Activated effector memory CD4-positive, alpha-beta T cell treated with anti-CD3 and anti-CD28 coated beads, Interleukin-2, amount 50 U/mL, for 16 hours (primary cell): ENCODE measurements around the gene FARSA.
A peak's percentile ranks its signal among the peaks of the same experiment; 100 is the strongest.

Experiments
- DNase-seq: peaks from one replicate; pipeline ENCODE4 v3.0.0-alpha.2; 2020

Gene FARSA

DNA sequence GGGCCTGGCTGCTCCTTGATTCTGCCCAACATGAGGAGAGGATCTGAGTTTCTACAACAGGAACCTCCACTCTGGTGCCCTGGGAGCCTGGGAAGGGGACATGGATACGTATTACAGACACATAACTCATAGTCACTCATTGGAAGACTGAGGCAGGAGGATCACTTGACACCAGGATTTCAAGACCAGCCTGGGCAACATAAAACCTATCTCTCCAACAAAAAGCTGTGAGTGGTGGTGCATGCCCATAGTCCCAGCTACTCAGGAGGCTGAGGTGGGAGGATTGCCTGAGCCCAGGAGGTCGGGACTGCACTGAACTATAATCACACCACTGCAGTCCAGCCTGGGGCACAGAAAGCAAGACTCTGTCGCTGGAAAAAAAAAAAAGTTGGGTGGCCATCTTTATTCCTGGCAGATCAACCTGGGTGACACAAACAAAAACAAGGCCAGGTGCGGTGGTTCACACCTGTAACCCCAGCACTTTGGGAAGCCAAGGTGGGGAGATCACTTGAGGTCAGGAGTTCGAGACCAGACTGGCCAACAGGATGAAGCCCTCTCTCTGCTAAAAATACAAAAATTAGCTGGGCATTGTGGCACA is 45.4 kb downstream of the FARSA start:
- no peak for DNase-seq

DNA sequence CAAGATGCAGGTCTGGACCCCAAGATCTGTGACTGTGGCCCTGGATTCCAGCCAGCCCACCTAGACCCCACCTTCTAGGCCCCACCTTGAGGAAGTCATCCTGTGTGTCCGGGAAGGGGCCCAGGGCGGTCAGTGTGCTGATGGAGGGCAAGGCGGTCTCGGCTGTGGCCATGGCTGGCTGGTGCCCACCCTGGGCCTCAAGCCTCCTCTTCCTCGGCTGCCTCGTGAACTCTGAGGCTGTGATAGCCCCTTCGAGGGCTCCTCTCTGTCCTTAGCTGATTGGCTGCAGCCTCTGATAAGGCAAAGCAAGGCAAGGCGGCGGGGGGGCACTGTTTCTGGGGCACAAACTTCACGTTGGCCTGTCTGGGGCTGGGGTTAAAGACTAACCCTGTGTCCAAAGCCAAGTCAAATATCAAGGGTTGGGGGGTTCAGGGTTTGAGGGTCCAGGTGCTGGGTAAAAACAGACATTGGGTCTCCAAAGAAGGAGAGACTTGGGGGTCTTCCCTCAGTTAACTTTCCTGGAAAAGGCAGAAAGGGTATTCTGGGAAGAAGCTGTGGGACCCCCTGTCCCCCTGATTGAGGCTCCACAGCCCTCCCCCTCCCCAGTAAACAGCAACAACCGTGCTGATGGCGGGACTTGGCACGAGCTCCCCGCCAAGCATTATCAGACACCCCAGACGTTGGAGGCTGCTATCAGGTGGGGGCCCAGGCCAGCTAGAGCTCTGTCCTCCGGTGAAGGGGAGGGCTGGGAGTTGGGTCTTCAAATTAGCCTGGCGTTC is 46.4 kb downstream of the FARSA start, which contains the start of gene KLF1:
KLF1 (minus strand) TSS at position 233 of the 779 bp plus-strand sequence; CDS start at position 172, 61 bp downstream.
- DNase-seq, result no peak

DNA sequence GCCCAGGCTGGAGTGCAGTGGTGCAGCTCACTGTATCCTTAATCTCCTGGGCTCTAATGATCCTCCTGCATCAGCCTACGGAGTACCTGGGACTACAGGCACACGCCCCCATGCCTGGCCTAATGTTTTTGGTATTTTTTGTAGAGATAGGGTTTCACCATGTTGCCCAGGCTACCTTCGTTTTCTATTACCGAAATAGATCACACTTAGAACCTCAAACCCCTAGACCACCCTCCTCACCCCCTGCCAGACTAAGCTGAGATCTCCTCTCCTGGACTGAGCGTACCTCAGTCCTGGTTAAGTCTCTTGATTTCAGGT is 46.9 kb downstream of the FARSA start:
- DNase-seq, result no peak

DNA sequence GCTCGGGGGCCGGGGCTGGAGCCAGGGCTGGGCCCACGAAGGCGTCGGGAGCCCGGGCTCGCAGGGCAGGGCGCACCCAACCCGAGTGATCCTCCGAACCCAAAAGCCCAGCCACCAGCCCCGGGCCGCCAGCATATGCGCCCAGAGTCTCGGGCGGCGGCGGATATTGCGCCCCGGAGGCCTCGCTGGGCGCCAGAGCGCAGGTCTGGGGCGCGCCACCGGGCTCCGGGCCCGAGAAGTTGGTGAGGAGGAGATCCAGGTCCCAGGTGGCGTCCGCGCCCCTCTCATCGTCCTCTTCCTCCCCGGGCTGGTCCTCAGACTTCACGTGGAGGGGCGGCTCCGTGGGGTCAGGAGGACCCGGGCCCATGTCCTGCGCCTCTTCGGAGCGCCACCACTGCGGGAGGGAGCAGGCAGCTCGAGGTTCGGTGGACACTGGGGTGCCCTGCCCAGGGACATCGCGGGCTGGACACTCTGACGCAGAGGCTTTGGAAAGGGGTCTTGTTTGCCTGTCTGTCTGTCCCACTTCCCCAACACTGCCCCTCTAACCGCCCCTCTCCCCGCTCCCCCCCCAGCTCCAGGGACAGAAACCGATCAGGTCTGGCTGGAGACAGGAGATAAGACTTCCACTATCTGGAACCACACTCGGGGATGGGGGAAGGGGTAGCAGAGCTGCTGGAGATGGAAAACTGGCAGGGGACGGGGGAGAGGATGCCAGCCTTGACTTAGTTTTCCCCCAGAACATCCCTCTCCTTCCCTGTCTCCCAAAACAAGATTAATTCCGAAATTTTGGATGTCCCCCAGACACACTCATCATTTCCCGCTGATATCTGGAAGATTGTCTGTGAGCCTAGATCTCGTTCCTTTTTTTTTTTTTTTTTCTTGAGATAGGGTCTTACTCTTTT is 47.5 kb downstream of the FARSA start:
- DNase-seq, result no peak

DNA sequence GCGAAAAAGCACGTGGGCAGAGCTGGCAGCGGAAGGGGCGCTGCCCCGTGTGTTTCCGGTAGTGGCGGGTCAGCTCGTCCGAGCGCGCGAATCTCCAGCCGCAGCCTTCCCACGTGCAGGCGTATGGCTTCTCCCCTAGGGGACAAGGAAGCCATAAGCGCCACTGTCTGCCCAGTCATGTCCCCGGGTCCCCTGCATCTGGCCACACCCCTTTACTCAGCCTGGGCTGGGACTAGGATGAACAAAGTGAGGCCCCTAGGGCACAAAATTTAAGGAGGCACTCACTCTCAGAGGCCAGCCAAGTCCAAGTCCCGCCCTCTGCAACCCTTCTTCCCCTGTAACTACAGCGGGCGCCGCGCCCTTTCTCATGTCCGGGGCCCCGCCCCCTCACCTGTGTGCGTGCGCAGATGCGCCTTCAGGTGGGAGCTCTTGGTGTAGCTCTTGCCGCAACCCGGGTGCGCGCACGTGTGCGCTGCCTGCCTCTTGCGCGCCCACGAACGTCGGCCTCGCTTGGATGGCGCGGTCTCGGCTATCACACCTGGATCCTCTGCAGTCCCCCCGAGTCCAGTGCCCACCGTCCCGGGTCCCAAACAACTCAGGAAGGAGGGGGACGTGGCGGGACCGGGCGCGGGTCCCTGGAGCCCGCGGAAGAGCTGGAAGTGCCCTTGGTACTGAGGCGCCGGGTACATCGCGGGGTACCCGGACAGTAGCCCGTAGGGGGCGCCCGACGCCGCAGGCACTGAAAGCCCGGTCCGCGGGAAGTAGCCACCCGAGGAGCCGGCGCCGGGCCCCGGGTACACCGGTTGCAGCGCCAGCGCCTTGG is 48.4 kb downstream of the FARSA start:
- peak; percentile 95 for DNase-seq

DNA sequence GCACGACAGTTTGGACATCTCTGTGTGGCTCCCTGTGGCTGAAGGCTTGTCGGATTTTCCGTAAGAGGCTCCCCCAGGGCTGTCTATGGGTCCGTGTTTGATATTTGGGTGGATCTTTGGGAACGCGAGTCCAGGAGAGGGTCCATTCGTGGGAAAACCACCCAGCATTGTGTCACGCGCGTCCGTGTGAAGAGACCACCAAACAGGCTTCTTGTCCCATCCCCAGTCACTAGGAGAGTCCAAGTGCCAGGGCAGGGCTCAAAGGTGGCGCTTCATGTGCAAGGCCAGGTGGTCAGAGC is 48.9 kb downstream of the FARSA start:
- no peak for DNase-seq

DNA sequence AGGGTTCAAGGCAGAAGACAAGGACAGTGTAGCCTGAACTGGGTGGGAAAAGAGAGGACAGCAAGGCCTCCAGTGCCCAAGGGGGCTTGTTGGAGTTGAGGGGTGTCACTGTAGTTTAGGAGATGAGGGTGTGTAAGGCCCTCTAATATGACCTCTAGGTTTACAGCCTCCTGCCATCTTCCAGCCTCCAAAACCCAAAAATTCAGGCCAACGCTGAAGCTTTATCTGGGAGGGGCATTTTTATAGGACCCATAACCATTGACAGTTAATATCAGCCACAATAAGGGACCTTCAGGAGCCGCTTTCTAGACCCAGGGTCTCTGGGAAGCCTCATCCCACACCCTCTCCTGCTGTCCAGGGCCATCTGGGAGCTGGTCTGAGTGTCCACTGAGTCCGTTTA is 49.3 kb downstream of the FARSA start:
- no peak for DNase-seq

DNA sequence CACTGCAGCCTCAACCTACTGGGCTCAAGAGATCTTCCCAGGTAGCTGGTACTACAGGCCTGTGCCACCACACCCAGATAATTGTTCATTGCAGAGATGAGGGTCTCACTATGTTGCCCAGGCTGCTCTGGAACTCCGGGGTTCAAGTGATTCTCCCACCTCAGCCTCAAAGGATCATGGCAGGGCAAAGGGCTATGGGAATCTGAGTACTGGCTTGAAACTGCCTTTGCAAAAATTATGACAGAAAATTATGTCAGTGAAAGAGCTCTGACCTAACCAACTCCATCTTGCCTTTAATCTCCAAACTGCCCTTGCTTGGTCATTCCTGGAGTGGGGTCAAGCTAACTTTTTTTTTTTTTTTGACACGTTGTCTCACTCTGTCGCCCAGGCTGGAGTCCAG is 50.9 kb downstream of the FARSA start:
- no peak for DNase-seq

DNA sequence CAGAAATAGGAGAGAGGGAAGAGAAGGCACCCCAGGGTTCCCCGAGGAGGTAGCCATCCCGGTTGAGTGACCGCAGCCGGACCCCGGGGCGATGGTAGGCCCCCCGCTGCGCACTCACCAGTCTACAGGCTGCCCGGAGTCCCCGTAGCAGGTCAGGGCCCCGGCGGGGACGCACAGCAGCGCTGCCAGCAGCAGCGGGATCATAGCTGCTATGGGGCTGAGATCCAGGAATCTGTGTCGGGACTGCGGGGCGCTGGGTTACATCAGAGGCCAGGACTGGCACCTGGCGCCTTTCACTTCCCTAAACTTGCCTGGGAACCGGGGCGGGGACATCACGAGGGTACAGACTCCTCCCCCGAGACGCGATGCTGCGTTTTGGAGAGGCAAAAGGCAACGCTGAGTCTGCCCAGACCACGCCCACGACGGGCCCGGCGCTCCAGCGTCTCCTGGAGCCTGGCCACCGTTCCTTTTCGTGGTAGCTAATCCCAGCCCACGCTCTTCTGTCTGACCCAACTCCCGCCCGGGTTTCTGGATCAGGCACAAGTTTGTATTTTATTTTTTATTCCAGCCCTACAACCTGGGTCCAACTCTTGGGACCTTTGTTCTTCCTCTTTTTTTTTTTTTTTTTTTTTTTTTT is 52.2 kb downstream of the FARSA start, which contains the start of gene DNASE2:
DNASE2 (minus strand) TSS at position 278 of the 637 bp plus-strand sequence; CDS start at position 204, 74 bp downstream.
- peak; percentile 96 for DNase-seq

DNA sequence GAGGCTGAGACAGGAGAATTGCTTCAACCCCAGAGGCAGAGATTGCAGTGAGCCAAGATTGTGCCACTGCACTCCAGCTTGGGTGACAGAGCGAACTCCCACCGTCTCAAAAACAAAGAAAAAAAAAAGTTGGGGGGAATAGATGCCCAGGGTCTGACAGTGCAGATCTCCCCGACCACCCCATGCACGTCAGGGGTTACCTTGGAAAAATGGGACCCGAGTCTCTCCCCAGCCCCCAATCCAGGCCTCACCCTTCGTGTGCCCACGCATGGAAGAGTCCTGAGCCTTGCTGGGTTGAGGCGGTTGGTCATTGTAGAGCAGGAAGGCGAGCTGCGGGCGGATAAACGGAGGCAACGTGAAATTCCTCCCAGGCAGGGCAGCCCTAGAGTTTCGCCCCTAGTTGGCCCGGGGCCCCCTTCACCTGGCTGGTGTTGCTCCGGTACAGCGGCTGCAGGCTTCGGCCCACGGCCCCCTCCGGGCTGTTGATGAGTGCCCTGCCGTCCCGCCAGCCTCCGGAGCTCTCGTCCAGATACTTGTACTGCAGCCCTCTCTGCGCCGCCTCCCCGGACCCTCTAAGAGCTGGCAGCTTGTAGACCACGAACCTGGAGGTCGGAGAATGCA is 52.9 kb downstream of the FARSA start:
- peak; percentile 71 for DNase-seq

DNA sequence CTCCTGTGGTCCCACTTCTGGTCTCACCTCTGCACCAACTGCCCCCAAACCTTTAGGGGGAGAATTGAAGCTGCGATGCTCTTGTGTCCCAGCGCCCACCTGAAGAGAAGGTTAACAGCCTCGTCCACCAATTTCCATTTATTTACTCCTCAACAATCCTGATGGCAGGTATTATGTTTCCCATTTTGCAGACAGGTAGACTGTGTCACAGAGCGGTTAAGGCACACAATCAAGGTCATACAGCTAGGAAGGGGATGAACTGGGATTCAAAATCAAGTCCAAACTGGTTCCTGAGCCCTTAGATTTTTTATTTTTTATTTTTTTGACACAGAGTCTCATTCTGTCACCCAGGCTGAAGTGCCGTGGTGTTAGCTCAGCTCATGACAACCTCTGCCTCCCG is 58.4 kb downstream of the FARSA start:
- DNase-seq, result no peak

DNA sequence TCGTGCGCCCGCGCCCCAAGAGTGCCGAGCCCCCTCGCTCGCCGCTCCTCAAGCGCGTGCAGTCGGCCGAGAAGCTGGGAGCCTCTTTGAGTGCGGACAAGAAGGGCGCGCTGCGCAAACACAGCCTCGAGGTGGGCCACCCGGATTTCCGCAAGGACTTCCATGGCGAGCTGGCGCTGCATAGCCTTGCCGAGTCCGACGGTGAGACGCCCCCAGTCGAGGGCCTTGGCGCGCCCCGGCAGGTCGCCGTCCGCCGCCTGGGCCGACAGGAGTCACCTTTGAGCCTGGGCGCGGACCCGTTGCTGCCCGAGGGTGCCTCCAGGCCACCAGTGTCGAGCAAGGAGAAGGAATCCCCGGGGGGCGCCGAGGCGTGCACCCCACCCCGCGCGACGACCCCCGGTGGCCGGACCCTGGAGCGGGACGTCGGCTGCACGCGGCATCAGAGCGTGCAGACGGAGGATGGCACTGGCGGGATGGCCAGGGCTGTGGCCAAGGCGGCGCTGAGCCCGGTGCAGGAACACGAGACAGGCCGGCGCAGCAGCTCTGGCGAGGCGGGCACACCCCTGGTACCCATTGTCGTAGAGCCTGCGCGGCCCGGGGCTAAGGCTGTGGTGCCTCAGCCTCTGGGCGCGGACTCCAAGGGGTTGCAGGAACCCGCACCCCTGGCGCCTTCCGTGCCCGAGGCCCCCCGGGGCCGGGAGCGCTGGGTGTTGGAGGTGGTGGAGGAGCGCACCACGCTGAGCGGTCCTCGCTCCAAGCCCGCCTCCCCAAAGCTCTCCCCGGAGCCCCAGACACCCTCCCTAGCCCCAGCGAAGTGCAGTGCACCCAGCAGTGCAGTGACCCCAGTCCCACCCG is 59.4 kb downstream of the FARSA start:
- DNase-seq, result no peak

DNA sequence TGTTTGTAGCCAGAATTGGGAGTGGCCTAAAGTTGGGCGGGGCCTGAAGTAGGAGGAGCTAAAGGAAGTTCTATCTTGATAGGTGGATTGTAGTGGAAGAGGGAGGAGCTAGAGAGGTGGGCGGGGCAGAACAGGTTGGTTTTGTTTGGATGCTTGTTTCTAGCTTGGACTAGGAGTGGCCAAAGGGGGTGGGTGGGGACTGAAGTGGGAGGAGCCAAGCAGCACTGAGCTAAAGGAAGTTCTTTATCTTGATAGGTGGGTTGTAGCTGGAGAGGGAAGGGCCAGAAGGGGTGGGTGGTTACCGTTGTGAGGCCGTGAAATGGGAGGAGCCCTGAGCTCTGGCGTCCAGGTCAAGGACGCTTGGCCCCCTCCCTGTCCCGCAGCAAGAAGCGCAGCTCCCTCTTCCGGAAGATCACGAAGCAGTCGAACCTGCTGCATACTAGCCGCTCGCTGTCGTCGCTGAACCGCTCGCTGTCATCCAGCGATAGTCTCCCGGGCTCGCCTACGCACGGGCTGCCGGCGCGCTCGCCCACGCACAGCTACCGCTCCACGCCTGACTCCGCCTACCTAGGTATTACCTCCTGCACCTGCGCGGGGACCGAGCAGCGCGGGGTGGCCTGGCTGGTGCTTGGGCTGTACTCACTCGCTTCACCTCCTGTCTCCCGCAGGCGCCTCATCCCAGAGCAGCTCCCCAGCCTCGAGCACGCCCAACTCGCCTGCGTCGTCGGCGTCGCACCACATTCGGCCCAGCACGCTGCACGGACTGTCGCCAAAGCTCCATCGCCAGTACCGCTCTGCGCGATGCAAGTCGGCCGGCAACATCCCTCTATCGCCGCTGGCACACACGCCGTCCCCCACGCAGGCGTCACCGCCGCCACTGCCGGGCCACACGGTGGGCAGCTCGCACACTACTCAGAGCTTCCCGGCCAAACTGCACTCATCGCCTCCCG is 60.3 kb downstream of the FARSA start:
- DNase-seq, result peak; percentile 78
